ENCODE data around the gene CCDC93.

CCDC93 gene

GRCh38 chr2:117948615-117949014 is 65.3 kb downstream of the CCDC93 start:
- TF ChIP-seq Cebpa-rat (IDR thresholded peaks at IDR 0.05), result no peak
- H3K9ac ChIP-seq, result no peak overlapping the region

GRCh38 chr2:117945296-117945695 is 68.6 kb downstream of the CCDC93 start:
- H3K4me1 ChIP-seq, result no peaks in the 10 kb centered on the region
- no peak for TF ChIP-seq Cebpa-rat (IDR thresholded peaks at IDR 0.05)
- H3K9me3 ChIP-seq (replicated peaks in 1 of 11), result no peaks in the 10 kb centered on the region
- H3K27me3 ChIP-seq, result no peaks in the 10 kb centered on the region
- no peak overlapping the region for H3K4me3 ChIP-seq
- no peak overlapping the region for H3K4me2 ChIP-seq
- no peak overlapping the region for H3K27ac ChIP-seq
- peaks cover 97 to 100% (median 99%) of the 10 kb centered on the region in 11 experiments for H3K36me3 ChIP-seq
- peaks cover 0 to 27% (median 0%) of the 10 kb centered on the region in 11 experiments; a peak in 9 of 22 replicates for H4K20me1 ChIP-seq
- no peak overlapping the region for H3K9ac ChIP-seq

More at GRCh38 chr2:117948615-117949014, 65.3 kb downstream of the CCDC93 start:
- Histone ChIP-seq H3K27me3 (no peaks in the 10 kb centered on the region), H3K4me1 (no peaks in the 10 kb centered on the region), H3K9me3 (replicated peaks in 1 of 11) (no peaks in the 10 kb centered on the region), H4K20me1 (peaks cover 0 to 9% (median 0%) of the 10 kb centered on the region in 11 experiments; a peak in 5 of 22 replicates), H3K4me2 (no peak overlapping the region), H3K27ac (no peak overlapping the region), H3K4me3 (no peak overlapping the region), H3K36me3 (peaks cover 96 to 100% (median 99%) of the 10 kb centered on the region in 11 experiments)

GRCh38 chr2:117944816-117945215 is 69.1 kb downstream of the CCDC93 start:
- no peaks in the 10 kb centered on the region for H3K9me3 ChIP-seq (replicated peaks in 1 of 11)
- no peak overlapping the region for H3K4me2 ChIP-seq
- no peaks in the 10 kb centered on the region for H3K27me3 ChIP-seq
- H3K36me3 ChIP-seq, result peaks cover 97 to 100% (median 99%) of the 10 kb centered on the region in 11 experiments
- no peaks in the 10 kb centered on the region for H3K4me1 ChIP-seq
- TF ChIP-seq Cebpa-rat (IDR thresholded peaks at IDR 0.05), result no peak
- no peak overlapping the region for H3K9ac ChIP-seq
- H3K4me3 ChIP-seq, result no peak overlapping the region
- no peak overlapping the region for H3K27ac ChIP-seq
- H4K20me1 ChIP-seq, result peaks cover 0 to 27% (median 0%) of the 10 kb centered on the region in 11 experiments; a peak in 8 of 22 replicates

- no peak overlapping the region for H3K4me3 ChIP-seq
- no peak for TF ChIP-seq Cebpa-rat (IDR thresholded peaks at IDR 0.05)
- H3K36me3 ChIP-seq, result peaks cover 97 to 100% (median 99%) of the 10 kb centered on the region in 11 experiments
- peaks cover 0 to 22% (median 0%) of the 10 kb centered on the region in 11 experiments; a peak in 5 of 22 replicates for H4K20me1 ChIP-seq
- no peaks in the 10 kb centered on the region for H3K4me1 ChIP-seq
- no peak overlapping the region for H3K27ac ChIP-seq
- H3K9me3 ChIP-seq (replicated peaks in 1 of 11), result no peaks in the 10 kb centered on the region
- H3K4me2 ChIP-seq, result no peak overlapping the region
- no peak overlapping the region for H3K9ac ChIP-seq
- no peaks in the 10 kb centered on the region for H3K27me3 ChIP-seq
Observed at GRCh38 chr2:117943013-117943672, 70.7 kb downstream of the CCDC93 start.

GRCh38 chr2:117942551-117942950 is 71.3 kb downstream of the CCDC93 start:
- H3K27me3 ChIP-seq, result no peaks in the 10 kb centered on the region
- H4K20me1 ChIP-seq, result peaks cover 0 to 22% (median 0%) of the 10 kb centered on the region in 11 experiments; a peak in 6 of 22 replicates
- no peaks in the 10 kb centered on the region for H3K9me3 ChIP-seq (replicated peaks in 1 of 11)
- H3K36me3 ChIP-seq, result peaks cover 99 to 100% (median 100%) of the 10 kb centered on the region in 11 experiments
- no peak for TF ChIP-seq Cebpa-rat (IDR thresholded peaks at IDR 0.05)
- no peak overlapping the region for H3K4me3 ChIP-seq
- no peak overlapping the region for H3K9ac ChIP-seq
- H3K4me1 ChIP-seq, result no peaks in the 10 kb centered on the region
- no peak overlapping the region for H3K27ac ChIP-seq
- no peak overlapping the region for H3K4me2 ChIP-seq

DNA sequence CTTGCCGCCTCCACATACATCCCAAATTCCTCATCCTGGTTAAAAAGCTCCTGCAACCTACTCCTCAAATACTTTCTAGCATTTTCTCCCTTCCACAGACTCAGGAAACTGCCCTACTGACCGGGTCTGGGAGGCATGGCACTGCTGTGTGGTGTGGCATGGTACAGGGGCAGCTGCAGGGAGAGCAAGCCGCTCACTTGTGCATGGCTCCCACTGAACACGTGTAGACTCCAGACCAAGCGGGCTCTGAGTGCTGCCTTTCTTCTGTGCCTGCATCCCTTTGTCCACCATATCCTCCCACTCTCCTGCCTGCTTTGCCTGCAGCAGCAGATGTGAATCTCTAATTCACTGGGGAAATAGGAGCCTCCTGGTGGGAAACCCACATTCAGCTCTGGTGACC is 72.2 kb downstream of the CCDC93 start:
- no peak overlapping the region for H3K9ac ChIP-seq
- H3K4me1 ChIP-seq, result no peaks in the 10 kb centered on the region
- peaks cover 0 to 22% (median 0%) of the 10 kb centered on the region in 11 experiments; a peak in 6 of 22 replicates for H4K20me1 ChIP-seq
- peaks cover 99 to 100% (median 100%) of the 10 kb centered on the region in 11 experiments for H3K36me3 ChIP-seq
- H3K4me2 ChIP-seq, result no peak overlapping the region
- TF ChIP-seq Cebpa-rat (IDR thresholded peaks at IDR 0.05), result no peak
- no peaks in the 10 kb centered on the region for H3K9me3 ChIP-seq (replicated peaks in 1 of 11)
- no peak overlapping the region for H3K27ac ChIP-seq
- no peak overlapping the region for H3K4me3 ChIP-seq
- no peaks in the 10 kb centered on the region for H3K27me3 ChIP-seq

DNA sequence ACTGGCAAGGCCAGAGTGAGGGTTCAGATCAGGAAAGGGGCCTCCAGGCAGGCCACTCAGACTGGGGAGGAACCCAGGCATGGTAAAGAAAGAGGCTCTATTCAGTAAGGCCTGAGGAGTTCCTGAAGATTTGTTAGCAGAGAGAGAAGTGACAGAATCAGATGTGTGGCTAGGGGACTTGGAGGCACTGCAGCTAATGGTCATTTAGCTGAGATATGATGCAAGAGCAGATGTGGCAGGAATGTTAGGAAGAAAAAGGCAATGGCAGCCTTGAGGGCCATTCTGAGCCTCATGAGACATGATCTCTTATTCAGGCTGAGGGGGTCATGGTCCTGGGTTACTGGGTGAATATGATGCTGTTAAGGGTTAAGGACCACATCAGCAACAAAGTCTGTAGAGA is 73.4 kb downstream of the CCDC93 start:
- no peak for TF ChIP-seq Cebpa-rat (IDR thresholded peaks at IDR 0.05)
- H3K27ac ChIP-seq, result no peak overlapping the region
- no peaks in the 10 kb centered on the region for H3K4me1 ChIP-seq
- H3K4me2 ChIP-seq, result no peak overlapping the region
- no peaks in the 10 kb centered on the region for H3K27me3 ChIP-seq
- H3K9me3 ChIP-seq (replicated peaks in 1 of 11), result no peaks in the 10 kb centered on the region
- no peak overlapping the region for H3K9ac ChIP-seq
- peaks cover 0 to 22% (median 0%) of the 10 kb centered on the region in 11 experiments; a peak in 6 of 22 replicates for H4K20me1 ChIP-seq
- H3K36me3 ChIP-seq, result peaks cover 98 to 100% (median 100%) of the 10 kb centered on the region in 11 experiments
- no peak overlapping the region for H3K4me3 ChIP-seq

GRCh38 chr2:117938611-117939010 is 75.3 kb downstream of the CCDC93 start:
- Histone ChIP-seq H3K4me2 (no peak overlapping the region), H4K20me1 (peaks cover 0 to 22% (median 0%) of the 10 kb centered on the region in 11 experiments; a peak in 6 of 22 replicates), H3K9me3 (replicated peaks in 1 of 11) (no peaks in the 10 kb centered on the region), H3K4me3 (no peak overlapping the region), H3K4me1 (no peaks in the 10 kb centered on the region), H3K27me3 (no peaks in the 10 kb centered on the region), H3K9ac (no peak overlapping the region), H3K27ac (no peak overlapping the region), H3K36me3 (peaks cover 98 to 100% (median 100%) of the 10 kb centered on the region in 11 experiments)
- no peak for TF ChIP-seq Cebpa-rat (IDR thresholded peaks at IDR 0.05)

DNA sequence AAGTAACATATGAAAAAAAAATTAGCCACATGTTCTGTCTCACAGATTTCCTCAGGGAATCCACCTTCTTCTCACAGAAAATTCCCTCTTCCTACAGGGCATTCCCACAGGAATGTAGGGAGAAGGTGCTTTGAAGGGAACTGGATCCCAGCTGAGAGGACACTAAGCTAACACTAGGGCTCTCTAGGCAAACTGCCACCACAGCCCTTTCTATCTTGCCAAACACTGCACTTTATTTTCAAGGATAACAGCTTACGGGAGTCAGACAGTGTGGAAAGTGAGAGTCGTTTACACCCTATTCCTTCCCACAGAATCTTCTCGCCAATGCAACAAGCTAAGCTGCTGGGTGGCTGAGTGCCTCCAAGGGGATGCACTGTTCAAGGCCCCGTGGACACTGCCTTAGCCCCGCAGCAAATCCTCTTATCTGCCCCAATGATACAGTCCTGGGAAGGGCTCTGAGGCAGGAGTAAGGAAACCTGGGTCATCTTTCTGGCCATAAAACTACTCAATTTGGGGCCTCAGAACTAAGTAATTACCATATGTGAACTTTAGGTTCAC is 76.9 kb downstream of the CCDC93 start:
- H3K9ac ChIP-seq, result no peak overlapping the region
- no peaks in the 10 kb centered on the region for H3K27me3 ChIP-seq
- TF ChIP-seq Cebpa-rat (IDR thresholded peaks at IDR 0.05), result no peak
- no peak overlapping the region for H3K27ac ChIP-seq
- no peaks in the 10 kb centered on the region for H3K4me1 ChIP-seq
- peaks cover 0 to 18% (median 0%) of the 10 kb centered on the region in 11 experiments; a peak in 6 of 22 replicates for H4K20me1 ChIP-seq
- peaks cover 98 to 100% (median 100%) of the 10 kb centered on the region in 11 experiments for H3K36me3 ChIP-seq
- H3K4me3 ChIP-seq, result no peak overlapping the region
- no peaks in the 10 kb centered on the region for H3K9me3 ChIP-seq (replicated peaks in 1 of 11)
- H3K4me2 ChIP-seq, result no peak overlapping the region
